Stimulated activated CD4-positive, alpha-beta T cell treated with anti-CD3 and anti-CD28 coated beads, Interleukin-1b, Interleukin-23, amount 100 ng/mL, for 4 hours (primary cell): ENCODE measurements around the gene TRIM44.

ENCODE experiments used
- DNase-seq, 2 donors: peaks; one replicate each; pipeline ENCODE4 v3.0.0-alpha.2; 2020; ENCODE audit warnings: low read depth in 2 of 2

Gene TRIM44, protein sequence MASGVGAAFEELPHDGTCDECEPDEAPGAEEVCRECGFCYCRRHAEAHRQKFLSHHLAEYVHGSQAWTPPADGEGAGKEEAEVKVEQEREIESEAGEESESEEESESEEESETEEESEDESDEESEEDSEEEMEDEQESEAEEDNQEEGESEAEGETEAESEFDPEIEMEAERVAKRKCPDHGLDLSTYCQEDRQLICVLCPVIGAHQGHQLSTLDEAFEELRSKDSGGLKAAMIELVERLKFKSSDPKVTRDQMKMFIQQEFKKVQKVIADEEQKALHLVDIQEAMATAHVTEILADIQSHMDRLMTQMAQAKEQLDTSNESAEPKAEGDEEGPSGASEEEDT

DNA sequence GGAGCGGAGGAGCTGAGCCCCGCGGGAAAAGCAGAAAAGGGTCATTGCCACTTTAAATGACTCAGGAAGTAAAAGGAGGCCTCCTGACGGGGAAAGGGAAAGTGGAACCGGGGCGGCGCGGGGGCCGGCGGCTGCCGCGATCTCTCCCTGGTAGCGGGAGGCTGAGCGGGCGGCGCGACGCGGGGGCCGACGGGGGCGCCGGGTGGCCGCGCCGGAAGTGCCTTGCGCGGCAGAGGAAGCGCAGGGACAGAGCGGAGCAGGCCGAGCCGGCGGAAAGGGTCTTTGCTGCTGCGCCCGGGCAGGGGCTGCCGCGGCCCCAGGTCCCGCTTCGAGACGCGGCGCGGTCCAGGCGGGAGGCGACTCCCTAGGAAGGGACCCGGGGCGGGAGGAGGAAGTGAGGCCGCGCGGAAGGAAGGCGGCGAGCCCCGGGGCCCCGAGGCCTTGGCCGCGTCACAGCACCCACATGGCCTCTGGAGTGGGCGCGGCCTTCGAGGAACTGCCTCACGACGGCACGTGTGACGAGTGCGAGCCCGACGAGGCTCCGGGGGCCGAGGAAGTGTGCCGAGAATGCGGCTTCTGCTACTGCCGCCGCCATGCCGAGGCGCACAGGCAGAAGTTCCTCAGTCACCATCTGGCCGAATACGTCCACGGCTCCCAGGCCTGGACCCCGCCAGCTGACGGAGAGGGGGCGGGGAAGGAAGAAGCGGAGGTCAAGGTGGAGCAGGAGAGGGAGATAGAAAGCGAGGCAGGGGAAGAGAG lies at the start of gene TRIM44:
Gene TRIM44 (plus strand): TSS at position 127 of the 759 bp plus-strand sequence. CDS start 337 bp downstream, at position 464.
- peak; percentile 76 to 81 for DNase-seq

DNA sequence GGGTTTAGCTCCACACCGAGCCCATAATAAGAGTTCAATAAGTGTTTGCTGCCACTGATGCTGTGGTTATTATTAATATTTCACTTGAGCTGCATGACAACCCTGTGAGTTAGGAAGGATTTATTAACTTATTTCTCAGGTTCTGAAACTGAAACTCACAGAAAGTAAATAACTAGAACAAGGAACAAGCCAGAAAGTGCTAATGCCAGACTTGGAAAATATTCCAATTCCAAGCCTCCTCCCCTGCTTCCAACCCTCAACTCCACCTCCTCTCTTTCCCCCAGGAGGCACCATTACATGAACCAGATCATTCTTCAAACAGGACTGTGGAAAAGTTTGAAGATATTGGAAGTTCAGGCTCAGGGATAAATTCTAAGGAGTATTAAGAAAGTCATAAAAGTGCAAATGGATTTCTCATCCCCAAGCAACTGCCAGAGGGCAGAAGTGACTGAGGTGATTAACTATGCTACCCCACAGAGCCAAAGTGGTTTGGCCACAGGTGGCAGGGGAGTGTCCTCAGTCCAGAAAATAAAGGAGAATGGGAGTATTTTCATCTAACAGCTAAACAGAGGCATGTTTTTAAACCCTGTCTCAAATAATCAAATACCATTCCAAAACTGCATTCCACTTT lies 47.5 kb upstream of the TRIM44 start:
- DNase-seq = no peak

DNA sequence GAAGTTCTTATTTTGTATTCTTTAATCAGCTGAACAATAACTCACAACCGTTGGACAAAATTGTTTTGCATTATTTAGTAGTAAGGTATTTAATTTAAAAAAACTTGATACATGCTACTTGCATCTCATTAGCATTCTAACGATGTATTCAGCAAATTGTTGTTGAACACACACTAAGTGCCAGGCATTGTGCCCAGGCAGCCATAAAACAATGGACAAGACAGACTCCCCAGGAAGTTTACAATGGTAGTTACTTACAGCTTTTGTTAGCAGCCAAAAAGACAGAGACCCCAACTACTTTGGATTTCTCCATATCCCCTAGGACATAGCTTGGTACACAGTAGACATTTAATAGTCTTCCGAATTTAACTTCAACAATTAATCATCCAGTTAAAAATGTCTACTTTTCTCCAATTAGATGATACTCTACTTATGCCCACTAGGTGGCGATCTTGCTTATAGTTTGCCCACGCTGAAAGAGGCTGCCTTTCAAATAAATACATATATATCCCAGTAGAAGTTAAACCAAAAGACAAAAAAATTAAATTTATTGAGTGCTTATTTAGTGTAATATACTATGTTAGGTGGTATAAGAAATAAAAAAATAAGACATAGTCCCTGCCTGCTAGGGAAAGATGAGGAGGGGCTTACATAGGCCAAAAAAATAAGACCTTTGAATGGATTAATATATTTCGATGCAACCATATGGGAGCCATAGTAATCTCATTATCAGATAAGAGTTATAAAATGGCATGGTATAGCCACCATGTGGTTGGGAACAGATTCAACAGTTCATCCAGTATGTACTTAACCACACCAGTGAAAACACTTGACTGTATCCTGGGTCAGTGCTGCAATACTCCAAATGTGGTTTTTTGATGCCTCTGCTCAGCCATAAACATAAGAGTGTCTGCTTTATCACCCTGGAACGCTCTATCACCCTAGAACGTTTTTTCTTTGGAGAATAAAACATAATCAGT lies 46.4 kb upstream of the TRIM44 start:
- peak in 1 of 2 donors; percentile 16 for DNase-seq

DNA sequence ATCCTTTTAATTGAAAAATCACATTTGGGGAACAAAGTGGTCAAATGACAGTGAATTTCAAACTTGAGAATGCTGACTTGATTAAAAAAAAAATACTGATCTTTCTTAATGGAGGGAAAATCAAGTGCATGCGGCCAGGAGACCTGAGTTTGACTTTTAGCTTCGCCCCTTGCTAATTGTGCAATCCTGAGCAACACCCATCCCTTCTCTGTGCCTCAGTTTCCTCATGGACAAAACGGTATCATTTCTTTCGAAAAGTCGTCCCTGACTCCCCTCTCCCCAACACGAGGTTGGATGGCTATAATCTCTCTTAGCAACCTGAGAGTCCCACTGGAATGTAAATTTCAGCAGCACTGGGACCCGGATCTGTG lies 45.3 kb upstream of the TRIM44 start:
- no peak for DNase-seq

DNA sequence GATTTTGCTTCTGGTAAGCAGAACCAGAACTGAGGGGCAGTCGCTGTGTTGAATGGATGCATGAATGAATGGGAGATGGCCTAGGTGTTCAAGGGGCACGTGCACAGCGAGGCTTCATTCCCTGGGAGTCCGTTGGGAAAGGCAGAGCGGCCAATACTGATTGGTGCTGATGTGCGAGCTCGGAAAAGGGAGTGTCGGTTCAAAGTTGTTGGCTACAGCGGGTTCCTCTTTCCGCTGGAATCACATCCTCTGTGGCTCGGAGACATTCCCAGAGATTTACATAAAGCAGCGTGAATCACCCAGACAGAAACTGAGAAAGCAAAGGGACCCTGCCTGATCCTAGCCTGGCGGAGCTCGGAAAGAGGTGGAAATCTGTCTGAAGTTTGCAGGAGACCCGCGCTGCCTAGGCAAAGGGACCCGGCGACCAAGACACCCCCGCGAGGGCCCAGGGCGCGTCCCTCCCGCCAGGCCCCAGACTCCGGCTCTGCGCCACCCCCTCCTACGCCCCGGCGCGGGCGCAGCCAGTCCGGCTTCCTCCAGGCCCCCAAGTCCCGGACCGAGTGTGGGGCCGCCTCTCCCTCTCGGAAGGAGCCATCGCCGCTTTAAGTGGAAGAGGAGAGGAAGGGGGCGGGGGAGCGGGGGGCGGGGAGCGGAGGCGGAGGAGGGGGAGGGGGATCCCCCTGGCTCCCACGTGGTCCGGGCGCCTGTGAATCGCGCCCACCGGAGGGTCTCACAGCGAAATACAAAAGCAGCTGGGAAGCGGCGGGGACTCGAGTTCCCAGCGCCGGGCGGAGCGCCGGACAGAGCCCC lies 44.7 kb upstream of the TRIM44 start, which contains the start of gene FJX1:
Gene FJX1 (plus strand): TSS at position 774 of the 810 bp plus-strand sequence. CDS start 177 bp downstream, outside the sequence.
- peak; percentile 20 to 23 for DNase-seq

DNA sequence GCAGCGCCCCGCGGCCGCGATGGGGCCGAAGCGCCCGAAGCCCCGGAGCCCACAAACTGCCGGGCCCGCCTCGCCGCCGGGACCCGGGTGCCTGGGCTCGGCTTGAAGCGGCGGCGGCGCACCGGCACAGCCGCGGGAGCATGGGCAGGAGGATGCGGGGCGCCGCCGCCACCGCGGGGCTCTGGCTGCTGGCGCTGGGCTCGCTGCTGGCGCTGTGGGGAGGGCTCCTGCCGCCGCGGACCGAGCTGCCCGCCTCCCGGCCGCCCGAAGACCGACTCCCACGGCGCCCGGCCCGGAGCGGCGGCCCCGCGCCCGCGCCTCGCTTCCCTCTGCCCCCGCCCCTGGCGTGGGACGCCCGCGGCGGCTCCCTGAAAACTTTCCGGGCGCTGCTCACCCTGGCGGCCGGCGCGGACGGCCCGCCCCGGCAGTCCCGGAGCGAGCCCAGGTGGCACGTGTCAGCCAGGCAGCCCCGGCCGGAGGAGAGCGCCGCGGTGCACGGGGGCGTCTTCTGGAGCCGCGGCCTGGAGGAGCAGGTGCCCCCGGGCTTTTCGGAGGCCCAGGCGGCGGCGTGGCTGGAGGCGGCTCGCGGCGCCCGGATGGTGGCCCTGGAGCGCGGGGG lies 44.0 kb upstream of the TRIM44 start:
- peak in 1 of 2 donors; percentile 29 for DNase-seq

DNA sequence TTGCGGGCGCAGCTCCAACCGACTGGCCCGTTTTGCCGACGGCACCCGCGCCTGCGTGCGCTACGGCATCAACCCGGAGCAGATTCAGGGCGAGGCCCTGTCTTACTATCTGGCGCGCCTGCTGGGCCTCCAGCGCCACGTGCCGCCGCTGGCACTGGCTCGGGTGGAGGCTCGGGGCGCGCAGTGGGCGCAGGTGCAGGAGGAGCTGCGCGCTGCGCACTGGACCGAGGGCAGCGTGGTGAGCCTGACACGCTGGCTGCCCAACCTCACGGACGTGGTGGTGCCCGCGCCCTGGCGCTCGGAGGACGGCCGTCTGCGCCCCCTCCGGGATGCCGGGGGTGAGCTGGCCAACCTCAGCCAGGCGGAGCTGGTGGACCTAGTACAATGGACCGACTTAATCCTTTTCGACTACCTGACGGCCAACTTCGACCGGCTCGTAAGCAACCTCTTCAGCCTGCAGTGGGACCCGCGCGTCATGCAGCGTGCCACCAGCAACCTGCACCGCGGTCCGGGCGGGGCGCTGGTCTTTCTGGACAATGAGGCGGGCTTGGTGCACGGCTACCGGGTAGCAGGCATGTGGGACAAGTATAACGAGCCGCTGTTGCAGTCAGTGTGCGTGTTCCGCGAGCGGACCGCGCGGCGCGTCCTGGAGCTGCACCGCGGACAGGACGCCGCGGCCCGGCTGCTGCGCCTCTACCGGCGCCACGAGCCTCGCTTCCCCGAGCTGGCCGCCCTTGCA lies 43.3 kb upstream of the TRIM44 start:
- peak in 1 of 2 donors; percentile 10 for DNase-seq

DNA sequence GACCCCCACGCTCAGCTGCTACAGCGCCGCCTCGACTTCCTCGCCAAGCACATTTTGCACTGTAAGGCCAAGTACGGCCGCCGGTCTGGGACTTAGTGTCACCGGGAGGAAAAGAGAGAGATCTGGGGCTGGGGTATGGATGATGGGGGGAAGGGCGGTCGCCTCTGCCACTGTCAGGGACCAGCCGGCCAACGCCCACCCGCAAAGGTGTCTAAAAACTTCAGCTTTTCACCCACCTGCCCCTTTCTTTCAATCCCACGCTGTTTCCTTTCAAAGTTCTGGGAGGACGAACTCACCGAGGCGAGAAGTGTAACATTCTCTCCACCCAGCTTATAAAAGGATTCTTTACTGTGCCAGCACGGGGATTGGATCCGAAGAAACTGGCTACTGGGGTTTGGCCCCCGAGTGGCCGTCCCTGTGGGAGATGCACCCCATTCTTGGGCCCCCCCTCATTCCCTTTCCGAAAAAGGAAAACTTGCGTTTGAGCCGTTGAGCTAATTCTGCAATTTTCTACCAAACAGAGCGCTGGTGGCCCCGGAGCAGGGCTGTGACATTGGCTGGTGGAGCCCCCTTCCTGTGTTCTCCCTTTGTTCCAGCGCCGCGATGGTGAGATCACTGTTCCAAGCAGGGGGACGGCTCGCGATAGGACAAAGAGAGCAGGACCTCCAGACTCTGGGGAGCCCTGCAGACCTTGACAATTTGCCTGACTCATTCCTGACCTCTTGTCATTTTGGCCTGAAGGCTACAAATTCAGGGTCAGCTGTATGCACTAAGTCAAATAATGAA lies 42.5 kb upstream of the TRIM44 start:
- peak in 1 of 2 donors; percentile 1 for DNase-seq

DNA sequence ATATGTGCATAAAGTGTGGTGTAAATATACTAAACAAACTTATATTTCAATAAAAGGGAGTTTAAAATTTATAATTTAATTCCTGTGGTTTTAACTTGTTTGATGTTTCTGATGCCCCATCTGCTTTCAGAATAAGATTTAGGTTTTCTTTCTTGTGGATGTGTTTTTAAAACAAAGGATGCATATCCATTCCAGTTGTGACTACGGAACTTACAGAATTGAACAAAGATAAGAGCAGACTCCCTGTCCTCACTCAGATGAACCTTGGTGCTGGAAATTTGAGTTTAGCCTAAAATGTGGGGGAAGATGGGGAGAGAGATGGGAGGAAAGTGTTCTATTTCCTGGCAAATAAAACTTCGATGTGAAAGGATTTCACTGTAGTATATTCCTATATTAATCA lies 41.8 kb upstream of the TRIM44 start:
- DNase-seq = no peak

DNA sequence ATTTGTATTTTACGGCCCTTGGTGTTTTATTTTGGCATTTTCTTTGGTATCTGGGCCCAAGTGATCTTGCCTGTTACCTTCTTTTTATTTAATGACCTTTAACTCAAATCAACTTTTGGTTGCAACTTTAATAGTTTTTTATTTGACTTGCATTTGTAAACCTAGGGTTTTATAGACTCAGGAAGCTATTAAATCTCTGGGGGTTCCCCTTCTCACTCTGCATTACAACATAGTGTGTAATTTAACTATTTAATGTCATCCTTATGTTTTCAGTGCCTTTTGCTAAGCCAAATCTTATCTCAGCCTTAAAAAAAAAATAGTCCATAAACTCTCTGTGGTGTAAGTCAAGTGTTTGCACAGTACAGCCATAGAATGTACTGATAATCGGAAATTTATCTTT lies 41.0 kb upstream of the TRIM44 start:
- no peak for DNase-seq

DNA sequence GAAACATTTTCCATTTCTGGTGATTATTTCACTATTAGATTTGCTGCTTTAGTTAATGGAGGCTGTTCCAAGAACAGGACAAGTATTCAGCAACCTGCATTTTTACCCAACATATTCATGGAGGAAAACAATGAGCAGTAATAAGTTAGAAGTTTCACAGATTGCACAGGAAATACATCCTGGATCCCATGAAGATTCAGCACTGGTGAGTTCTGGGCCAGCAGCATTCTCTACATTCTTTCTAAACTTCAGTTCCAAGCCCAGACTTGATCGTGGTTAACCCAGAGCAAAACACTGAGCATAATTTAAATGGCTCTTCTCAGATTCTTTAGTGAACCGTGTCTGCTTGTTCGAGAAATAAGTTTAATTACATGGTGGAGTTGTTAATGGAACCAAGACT lies 40.5 kb upstream of the TRIM44 start:
- DNase-seq = no peak

DNA sequence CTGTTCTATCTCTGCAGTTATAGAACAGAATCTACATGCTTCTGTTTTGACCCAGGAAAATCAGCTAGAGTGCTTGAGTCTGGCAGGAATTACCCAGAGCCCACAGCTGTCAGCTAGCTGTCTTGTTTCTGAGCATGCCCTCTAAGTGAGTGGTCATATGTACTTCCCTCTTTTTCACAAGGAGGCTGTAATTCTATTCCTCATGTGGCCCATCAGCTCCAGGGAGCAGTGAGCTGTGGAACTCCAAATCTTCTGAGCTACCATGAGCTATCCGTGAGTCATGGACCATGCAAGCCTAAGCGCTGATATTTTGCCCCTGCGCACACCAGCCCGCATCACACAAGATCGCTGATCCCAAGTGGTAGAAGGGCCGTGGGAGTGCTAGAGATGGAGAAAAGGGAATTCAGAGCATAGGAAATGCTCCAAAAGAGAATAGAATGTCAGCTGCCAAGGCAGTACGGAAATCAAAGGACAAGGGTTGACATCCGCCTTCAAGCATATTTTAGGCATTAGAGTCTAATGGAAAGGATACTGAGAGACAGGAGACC lies 38.9 kb upstream of the TRIM44 start:
- DNase-seq = no peak

DNA sequence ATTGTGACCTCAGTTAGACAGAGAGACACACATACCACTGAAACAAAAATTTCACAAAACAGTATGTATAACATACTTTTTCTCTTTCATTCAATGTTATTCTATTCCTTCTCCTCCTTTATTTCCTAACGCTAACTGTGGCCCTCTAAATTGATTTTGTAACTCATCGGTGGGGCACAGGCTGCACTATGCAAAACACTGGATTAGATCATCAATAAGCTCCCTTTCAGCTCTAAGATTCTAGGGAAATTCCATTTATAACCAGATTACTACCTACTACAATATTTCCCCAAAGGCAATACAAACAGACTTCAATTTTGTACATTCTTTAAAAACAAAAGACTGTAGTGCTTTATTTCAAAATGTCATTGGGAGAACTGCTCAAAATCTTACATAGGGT lies 38.3 kb upstream of the TRIM44 start:
- no peak for DNase-seq

DNA sequence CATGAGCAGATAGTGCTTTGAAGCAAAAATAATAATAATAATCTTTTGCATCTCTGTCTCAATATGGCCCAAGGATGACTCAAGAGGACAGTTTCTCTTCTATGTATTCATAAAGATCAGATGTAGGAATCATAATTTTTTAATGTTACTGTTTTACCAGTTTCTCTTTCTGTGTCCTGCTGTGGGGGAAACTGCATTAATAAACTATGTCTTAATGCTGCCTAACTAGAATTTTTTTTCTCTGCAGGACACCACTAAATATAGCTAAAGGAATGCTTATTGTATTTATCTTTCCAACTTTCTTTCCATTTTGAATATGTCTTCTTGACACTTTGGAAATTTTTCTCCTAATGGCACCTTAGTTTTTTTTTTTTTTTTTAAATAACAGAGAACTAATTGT lies 37.8 kb upstream of the TRIM44 start:
- DNase-seq = no peak

DNA sequence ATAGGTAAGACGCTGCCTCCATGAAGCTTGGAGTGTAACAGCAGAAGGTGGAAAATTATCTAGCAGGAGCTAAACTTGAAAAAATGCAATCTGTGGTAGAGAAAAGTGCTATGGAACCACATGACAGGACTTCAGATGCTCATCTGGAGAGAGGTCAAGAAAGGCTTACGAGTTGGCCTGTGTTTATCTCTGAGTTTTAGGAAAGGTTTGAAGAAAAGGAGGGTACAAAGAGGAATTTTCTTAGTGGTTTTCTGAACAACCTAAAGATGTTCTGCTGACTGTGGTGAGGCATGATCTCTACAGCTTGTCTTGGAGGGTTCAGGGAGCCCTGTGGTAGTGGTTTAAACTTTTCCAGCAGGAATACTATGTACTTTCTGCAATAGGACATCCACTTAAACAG lies 36.1 kb upstream of the TRIM44 start:
- no peak for DNase-seq

DNA sequence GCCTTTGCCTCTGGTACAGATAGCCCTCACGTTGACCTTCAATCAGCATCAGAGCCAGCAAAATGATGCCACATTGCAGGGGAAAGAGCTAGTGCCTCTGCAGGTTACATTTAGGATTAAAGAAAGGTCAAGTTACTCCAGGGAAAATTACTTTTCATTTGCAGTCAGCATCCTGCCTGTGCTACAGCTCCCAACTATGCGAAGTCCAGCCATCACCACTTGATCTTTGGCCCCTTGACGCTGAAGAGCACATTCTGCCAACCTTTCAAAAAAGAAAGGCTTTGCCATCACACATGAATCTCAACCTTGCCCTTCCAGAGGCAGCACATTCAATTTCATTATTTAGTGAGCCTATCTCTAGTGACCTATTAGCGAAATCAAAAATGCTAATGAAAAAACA lies 33.1 kb upstream of the TRIM44 start:
- no peak for DNase-seq

DNA sequence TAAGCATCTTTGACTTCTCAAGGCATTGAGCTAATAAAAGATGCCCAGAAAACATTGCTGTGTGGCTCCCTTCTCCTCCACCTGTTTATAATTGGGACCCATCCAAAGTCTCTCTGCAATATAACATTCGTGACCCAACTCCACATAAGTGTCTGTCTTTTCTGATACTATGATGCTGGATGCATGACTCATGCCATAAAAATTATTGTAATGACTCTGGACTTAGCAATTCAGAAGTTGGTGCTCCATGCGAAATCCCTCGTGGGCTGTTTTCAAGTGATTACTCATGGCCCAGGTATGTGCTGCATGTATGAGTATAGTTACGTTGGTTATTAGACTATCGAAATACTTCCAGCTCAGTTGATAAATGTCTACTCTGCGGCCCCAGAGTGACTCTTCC lies 32.7 kb upstream of the TRIM44 start:
- DNase-seq = no peak

DNA sequence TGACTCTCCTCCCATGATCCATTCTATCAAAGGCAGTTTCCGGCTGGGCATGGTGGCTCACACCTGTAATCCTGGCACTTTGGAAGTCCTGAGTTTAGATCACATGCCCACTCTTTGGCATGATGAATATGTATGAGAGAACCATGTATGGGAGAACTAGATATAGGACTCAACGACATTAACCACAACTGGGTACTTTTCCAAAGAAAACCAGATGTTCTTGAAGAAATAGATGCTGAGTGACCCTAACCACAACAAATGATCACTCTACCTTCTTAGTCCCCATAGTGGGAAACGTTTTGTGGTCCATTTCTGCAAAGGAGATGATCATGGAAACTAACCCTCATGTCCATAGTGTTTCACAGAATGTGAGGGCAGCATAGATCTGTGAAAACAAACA lies 30.7 kb upstream of the TRIM44 start:
- DNase-seq = no peak
